BLaER1 treated with 17β-estradiol and CSF1 and Interleukin-3, amounts not matched to agents 10 nM and 100 nM (cell line): ENCODE data around the gene CFAP141.

Source experiments
- H3K27ac ChIP-seq, 11 experiments: shearing (Covaris generic); formaldehyde crosslinking; 2 replicates each; pipeline ENCODE4 v1.8.1; 2022
- H3K27me3 ChIP-seq, 11 experiments: shearing (Covaris generic); formaldehyde crosslinking; 2 replicates each; pipeline ENCODE4 v1.8.1; 2022
- H3K36me3 ChIP-seq, 11 experiments: shearing (Covaris generic); formaldehyde crosslinking; 2 replicates each; pipeline ENCODE4 v1.8.1; 2022
- H3K4me1 ChIP-seq, 10 experiments: shearing (Covaris generic); formaldehyde crosslinking; 2 replicates each; pipeline ENCODE4 v1.8.1; 2022
- H3K4me2 ChIP-seq, 11 experiments: shearing (Covaris generic); formaldehyde crosslinking; 2 replicates each; pipeline ENCODE4 v1.8.1; 2022
- H3K4me3 ChIP-seq, 10 experiments: shearing (Covaris generic); formaldehyde crosslinking; 2 replicates each; pipeline ENCODE4 v1.8.1; 2022
- H3K9ac ChIP-seq, 11 experiments: shearing (Covaris generic); formaldehyde crosslinking; 2 replicates each; pipeline ENCODE4 v1.8.1; 2022
- H3K9me3 ChIP-seq, 11 experiments: shearing (Covaris generic); formaldehyde crosslinking; replicated peaks in 1 of 11; 2 replicates each; pipeline ENCODE4 v1.8.1; 2022
- H4K20me1 ChIP-seq, 11 experiments: shearing (Covaris generic); formaldehyde crosslinking; 2 replicates each; pipeline ENCODE4 v1.8.1; 2022
- Cebpa-rat ChIP-seq, 11 experiments: shearing (Covaris generic); IDR thresholded peaks; 2 replicates each; pipeline ENCODE4 v1.8.1; 2022

CFAP141 gene

GRCh38 chr1:154154534-154155191 lies 51.5 kb downstream of the CFAP141 start, which contains the start of gene NUP210L:
Gene NUP210L, minus strand, starts transcription at chr1:154155073.
- Histone ChIP-seq H3K27ac (no peak within 1 kb of the TSS; a peak in 1 of 22 replicates), H3K9me3 (peaks cover 0 to 4% (median 0%) of the 10 kb centered on the region in 11 experiments; a peak in 5 of 22 replicates), H3K9ac (no peak within 1 kb of the TSS), H3K4me2 (no peak within 1 kb of the TSS), H3K4me3 (no peak within 1 kb of the TSS), H4K20me1 (peaks cover 20 to 66% (median 52%) of the 10 kb centered on the region in 11 experiments), H3K36me3 (peaks cover 47 to 56% (median 55%) of the 10 kb centered on the region in 11 experiments), H3K4me1 (peaks cover 20 to 28% (median 24%) of the 10 kb centered on the region in 10 experiments), H3K27me3 (no peaks in the 10 kb centered on the region)
- TF ChIP-seq Cebpa-rat (IDR thresholded peaks at IDR 0.05), result no peak

GRCh38 chr1:154154053-154154452 lies 52.1 kb downstream of the CFAP141 start:
- H3K4me1 ChIP-seq, result peaks cover 14 to 28% (median 21%) of the 10 kb centered on the region in 10 experiments
- H3K9me3 ChIP-seq, result no peaks in the 10 kb centered on the region
- H3K4me2 ChIP-seq, result no peak overlapping the region
- H3K4me3 ChIP-seq, result no peak overlapping the region
- H3K9ac ChIP-seq, result no peak overlapping the region
- no peak overlapping the region for H3K27ac ChIP-seq
- peaks cover 42 to 50% (median 48%) of the 10 kb centered on the region in 11 experiments for H3K36me3 ChIP-seq
- TF ChIP-seq Cebpa-rat (IDR thresholded peaks at IDR 0.05), result no peak
- H3K27me3 ChIP-seq, result no peaks in the 10 kb centered on the region
- H4K20me1 ChIP-seq, result peaks cover 18 to 60% (median 46%) of the 10 kb centered on the region in 11 experiments

GRCh38 chr1:154151311-154151710 lies 54.8 kb downstream of the CFAP141 start:
- H4K20me1 ChIP-seq, result peaks cover 0 to 33% (median 19%) of the 10 kb centered on the region in 11 experiments; a peak in 16 of 22 replicates
- no peak overlapping the region for H3K4me3 ChIP-seq
- H3K4me2 ChIP-seq, result no peak overlapping the region
- no peak for TF ChIP-seq Cebpa-rat (IDR thresholded peaks at IDR 0.05)
- no peaks in the 10 kb centered on the region for H3K27me3 ChIP-seq
- peaks cover 19 to 28% (median 22%) of the 10 kb centered on the region in 11 experiments for H3K36me3 ChIP-seq
- peaks cover 0 to 18% (median 6%) of the 10 kb centered on the region in 10 experiments; a peak in 10 of 20 replicates for H3K4me1 ChIP-seq
- H3K27ac ChIP-seq, result no peak overlapping the region
- H3K9ac ChIP-seq, result no peak overlapping the region
- H3K9me3 ChIP-seq, result no peaks in the 10 kb centered on the region
